ENCODE measurements around the gene SPINK13. TPM values are rescaled to one million over a fixed set of nuclear protein-coding genes. Genes with fewer than 3 reads are reported as not detected.
"Not testable (repeated sequence)": the region's sequence is repeated elsewhere in the genome, so short reads cannot be mapped to it uniquely, and the experiment has no call there.

SPINK13 gene, protein sequence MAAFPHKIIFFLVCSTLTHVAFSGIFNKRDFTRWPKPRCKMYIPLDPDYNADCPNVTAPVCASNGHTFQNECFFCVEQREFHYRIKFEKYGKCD
- polyA plus RNA-seq (ENCODE audit: insufficient read length): 0.45 TPM

GRCh38 chr5:148268566-148268965 is at the start of gene SPINK13:
Gene SPINK13, plus strand, starts transcription at chr5:148268794. Its CDS starts 1,279 bp downstream, at chr5:148270073.
- no peak for DNase-seq

DNA sequence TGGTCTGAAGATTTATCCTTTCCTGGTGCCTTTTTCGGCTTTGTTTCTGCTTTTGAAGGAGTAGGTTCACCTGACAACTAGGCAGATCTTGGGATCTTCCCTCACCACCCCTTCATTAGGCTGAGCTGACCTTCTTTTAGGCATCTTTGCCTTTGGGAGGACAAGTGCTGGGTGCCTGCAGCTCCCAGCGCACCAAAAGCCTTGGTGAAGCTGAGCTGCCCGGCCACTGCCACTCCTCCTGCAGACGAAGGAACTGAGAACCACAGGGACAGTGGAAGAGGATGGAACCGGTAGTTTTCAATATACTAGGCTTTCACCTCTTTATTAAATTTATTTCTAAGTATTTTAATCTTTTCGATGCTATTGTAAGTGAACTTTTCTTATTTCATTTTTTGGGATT is 47.1 kb upstream of the SPINK13 start:
- no peak for DNase-seq

GRCh38 chr5:148224117-148224742 is 44.4 kb upstream of the SPINK13 start:
- no peak for DNase-seq

GRCh38 chr5:148228392-148228984 is 40.1 kb upstream of the SPINK13 start:
- DNase-seq: no peak

DNA sequence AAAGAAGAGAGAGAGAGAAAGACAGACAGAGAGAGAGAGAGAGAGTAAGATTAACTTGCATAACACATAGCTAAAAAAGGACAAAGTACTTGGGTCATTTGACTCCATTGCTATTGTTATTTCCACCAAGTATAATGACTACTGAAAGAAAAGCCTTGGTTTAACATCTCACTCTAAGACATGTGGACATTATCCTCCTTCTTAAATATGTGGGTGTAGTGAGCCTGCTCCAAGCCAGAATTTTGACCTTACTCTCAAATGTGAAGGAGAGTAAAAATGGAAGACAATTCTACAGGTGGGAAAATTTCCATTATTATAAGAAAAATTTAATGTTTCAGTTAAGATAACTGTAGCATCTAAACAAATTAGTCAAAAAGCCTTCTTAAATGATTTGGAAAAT is 38.8 kb upstream of the SPINK13 start:
- DNase-seq: no peak

- no peak for DNase-seq
These were observed 38.4 kb upstream of the SPINK13 start for GRCh38 chr5:148230240-148230639.

DNA sequence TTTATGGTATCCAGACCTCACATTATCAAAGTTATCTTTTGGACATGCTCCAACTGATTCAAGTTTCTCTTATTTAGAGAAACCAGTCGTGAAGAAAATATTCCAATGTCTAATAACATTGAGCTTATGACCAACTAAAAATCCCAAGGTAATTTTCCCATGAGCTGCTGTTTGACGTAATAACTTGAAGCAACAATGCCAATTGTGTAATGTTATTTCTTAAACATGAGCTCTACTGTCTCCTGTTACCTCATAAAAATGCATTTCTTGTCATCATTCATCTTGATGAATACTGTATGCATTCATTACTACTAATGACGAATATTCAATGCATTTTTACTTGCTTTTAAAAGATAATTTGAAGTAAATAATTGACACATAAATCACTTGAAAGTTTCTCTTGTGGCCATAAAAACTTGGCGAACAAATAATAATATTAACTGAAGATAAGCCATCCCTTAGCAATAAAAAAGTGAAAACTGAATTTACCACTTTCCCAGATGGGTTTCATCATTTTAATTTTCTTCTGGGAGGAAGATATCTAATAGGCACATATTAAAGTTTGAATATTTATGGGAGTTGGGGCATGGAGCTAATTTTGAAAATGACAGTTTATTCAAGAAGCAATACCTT is 30.7 kb upstream of the SPINK13 start:
- DNase-seq: no peak

DNA sequence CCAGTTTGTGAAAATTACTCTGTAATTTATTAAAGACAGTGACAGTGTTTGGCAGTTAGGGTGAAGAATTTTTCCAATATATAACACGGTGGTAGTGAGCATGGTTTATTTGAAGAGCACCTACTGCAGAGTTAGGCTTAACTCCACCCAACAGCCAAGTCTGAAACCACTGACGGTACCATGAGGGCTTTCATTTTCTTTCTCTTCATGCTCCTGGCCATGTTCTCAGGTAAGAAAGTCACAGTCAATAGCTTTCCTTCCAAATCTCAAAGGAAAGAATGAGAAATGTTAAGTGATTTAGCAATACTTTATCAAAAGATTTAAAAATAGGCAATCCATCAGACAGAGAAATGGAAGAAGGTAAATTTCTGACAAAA is 30.2 kb upstream of the SPINK13 start, which contains the start of gene MARCOL:
Gene MARCOL, plus strand, starts transcription at position 108 of the 377 bp plus-strand sequence. Its CDS starts 73 bp downstream, at position 181.
- DNase-seq: no peak

DNA sequence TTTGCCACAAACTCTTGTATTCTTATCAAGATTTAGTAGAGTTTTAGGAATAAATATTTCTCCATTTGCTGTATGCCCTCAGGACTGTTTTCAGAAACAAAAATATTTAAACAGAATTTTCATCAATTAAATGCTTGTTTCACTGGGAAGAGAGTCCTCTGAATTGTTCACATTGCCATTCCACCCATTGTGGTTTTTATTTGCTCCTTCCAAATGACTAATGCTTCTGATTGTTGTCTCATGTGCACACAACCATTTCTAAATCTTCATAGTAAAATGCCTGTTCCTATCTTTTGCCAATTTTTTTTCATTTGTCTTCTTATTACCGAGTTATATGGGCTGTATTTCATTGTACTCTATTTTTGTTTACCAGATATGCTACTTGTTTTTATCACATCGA is 19.7 kb upstream of the SPINK13 start:
- DNase-seq: no peak

GRCh38 chr5:148255456-148255855 is 13.1 kb upstream of the SPINK13 start:
- DNase-seq: no peak

DNA sequence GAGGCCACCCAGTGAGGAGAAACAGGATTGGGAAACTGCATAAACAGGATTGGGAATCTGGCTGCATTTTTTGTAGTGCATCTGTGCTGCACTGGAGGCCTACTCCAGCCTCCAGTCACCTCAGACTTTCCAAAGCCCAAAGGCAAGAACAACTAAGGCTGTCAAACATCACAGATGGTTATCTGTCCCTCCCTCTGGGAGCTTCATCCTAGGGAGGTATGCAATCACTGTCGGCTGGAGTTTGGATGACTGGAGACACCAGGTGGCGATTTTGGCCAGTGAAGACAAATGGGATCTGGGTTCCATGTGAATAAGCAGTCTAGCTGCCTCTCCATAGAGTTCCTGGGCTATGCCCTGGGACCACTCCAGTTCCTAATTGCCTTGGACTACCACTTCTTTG is 9.3 kb upstream of the SPINK13 start:
- DNase-seq: no peak

GRCh38 chr5:148261221-148261620 is 7.4 kb upstream of the SPINK13 start:
- no peak for DNase-seq

GRCh38 chr5:148267962-148268361 is 632 bp upstream of the SPINK13 start:
- no peak for DNase-seq

- not testable (repeated sequence) for DNase-seq
These were observed 6.5 kb downstream of the SPINK13 start for GRCh38 chr5:148275129-148275528.

DNA sequence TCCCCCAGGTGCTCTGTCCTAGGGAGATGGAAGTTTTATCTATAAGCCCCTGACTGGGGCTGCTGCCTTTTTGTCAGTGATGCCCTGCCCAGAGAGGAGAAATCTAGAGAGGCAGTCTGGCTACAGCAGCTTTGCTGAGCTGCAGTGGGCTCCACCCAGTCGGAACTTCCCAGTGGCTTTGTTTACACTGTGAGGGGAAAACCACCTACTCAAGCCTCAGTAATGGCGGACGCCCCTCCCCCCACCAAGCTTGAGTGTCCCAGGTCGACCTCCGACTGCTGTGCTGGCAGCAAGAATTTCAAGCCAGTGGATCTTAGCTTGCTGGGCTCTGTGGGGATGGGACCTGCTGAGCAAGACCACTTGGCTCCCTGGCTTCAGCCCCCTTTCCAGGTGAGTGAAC is 12.3 kb downstream of the SPINK13 start:
- not testable (repeated sequence) for DNase-seq

DNA sequence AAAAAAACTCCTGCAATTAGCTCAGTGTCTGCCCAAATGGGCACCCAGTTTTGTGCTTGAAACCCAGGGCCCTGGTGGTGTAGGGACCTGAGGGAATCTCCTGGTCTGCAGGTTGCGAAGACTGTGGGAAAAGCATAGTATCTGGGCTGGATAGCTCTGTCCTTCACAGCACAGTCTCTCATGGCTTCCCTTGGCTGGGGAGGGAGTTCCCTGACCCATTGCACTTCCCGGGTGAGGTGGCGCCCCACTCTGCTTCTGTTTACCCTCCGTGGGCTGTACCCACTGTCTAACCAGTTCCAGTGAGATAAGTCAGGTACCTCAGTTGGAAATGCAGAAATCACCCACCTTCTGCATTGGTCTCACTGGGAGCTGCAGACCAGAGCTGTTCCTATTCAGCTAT is 12.7 kb downstream of the SPINK13 start:
- DNase-seq: not testable (repeated sequence)

DNA sequence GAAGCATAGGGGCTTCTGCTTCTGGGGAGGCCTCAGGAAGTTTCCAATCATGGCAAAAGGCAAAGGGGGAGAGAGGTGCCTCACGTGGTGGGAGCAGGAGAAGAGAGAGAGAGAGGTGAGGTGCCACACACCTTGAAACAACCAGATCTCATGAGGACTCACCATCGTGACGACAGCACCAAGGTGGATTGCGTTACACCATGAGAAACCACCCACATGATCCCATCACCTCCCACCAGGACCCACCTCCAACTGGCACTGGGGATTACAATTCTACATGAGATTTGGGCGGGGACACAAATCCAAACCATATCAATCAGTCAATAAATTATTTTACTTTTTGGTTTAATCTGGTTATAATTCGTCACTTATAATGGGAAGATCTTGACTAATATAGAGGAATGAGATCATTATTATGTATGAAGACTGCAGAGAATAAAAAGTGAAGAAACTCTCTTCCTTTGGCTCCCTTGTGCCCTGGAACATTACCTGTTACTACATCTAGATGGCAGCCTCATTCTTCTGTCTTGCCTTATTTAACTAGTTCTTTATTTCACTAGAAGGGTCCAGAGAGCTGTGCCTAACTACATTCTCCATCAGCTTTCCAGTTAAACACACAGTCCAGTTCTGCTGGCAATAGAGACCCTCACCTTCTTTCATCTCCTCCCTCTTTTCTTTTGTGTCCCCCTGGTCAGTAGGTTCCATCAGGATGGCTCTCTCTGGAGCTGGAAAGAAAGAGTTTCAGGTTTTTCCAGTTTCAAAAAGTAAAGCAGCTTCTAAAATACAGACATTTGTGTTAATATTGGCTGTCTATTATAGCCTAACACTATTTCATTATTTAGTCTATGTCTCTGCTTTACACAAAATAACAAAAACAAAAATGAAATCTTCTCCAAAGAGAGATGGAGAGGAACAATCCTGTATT is 21.9 kb downstream of the SPINK13 start:
- no peak for DNase-seq

GRCh38 chr5:148297731-148298130 is 29.1 kb downstream of the SPINK13 start:
- DNase-seq: no peak

DNA sequence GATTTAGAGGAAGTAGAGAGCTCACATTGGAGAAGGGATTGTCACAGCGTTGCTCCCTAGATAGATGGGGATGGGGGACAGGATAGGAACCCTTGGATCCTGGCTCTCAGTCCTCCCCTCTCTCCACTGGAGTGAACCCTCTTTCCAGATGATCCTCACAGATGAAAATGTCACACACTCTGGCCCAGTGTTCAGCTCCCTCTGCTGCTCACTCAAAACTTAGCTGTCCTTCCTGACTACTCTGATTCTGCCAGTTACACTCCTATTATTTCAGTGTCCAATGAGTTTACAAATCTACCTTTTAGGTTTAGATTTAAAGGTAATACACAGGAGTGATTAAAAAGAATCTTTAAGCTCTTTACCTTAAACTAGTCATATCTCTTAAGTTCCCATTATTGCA is 37.9 kb downstream of the SPINK13 start:
- no peak for DNase-seq

DNA sequence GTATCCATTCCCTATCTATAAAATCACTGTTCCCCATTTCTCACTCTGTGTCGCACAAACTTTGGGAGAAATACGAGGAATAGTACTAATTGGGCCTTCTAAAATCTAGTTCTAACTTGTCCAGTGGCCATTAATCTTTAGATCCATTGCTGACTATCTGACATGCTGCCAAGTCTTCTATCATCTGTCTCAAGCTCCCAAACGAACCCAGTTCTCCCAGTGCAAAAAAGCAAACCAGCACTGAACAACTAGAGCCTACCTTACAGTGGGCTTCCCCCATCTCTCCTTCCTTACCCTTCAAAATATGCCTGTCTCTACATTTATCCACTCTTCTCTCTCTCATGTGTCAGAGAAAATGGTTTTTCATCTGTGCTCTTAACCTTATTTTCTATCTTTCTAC is 40.4 kb downstream of the SPINK13 start:
- DNase-seq: no peak

GRCh38 chr5:148309746-148310145 is 41.2 kb downstream of the SPINK13 start:
- DNase-seq: no peak

DNA sequence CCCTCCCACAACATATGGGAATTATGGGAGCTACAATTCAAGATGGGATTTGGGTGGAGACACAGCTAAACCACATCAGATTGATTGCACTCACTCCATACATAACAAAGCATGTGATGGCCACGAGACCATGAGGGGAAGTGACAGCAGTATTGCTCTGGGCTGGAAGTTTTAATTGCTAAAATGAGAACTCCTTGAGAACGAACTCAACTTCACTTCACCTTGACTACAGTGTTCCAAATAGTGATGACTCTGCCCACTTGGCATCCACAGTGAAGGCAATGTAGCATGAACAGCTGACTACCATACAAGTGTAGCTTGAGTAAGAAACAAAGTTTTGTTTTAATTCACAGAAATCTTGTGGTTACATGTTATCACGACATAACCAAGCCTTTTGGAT is 42.9 kb downstream of the SPINK13 start:
- DNase-seq: no peak

DNA sequence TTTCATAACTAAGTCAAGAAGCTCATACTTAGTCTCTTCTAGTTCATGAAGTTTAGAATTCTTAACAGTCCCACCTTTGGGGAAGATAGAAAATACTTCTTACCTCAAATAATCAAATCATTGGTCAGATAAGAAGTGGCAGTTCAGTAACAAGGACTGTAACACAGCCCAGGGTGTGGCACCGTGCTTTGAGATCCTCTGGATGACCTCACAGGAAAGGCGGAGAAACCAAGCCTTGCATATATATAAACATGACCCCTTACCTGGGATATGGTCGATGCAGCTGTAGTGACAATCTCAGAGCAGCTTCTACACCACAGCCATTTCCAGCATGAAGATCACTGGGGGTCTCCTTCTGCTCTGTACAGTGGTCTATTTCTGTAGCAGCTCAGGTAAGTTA is 43.6 kb downstream of the SPINK13 start, which contains the start of gene SPINK7:
Gene SPINK7, plus strand, starts transcription at position 271 of the 400 bp plus-strand sequence. Its CDS starts 61 bp downstream, at position 332.
- DNase-seq: no peak
